T-helper 17 cell (primary cell): ENCODE measurements around the gene NR2E3. TPM values are rescaled to one million over a fixed set of nuclear protein-coding genes. Genes with fewer than 3 reads are reported as not detected.

ENCODE experiments used
- ATAC-seq: fragments of 150-1000 bp; cut with Tn5 transposase; 2 replicates; pipeline ENCODE4 v1.10.0; 2021; ENCODE audit warnings: mild to moderate bottlenecking, moderate library complexity
- DNase-seq, 3 donors: peaks; one replicate each; pipeline versions ENCODE4 v3.0.0 to v3.0.0-alpha.2; 2020 to 2021
- H3K9me3 ChIP-seq: one replicate; pipeline ENCODE4 v1.7.0; 2013; ENCODE audit warnings: low read length, mild to moderate bottlenecking; ENCODE audit not compliant: control insufficient read depth, poor library complexity, severe bottlenecking
- H3K27ac Mint-ChIP-seq: one replicate; pipeline ENCODE4 v1.8.0; 2022; ENCODE audit warnings: mild to moderate bottlenecking, moderate library complexity, mixed read lengths
- H3K27me3 Mint-ChIP-seq: one replicate; pipeline ENCODE4 v1.8.0; 2022; ENCODE audit warnings: mixed read lengths
- H3K36me3 Mint-ChIP-seq: one replicate; pipeline ENCODE4 v1.8.0; 2022; ENCODE audit warnings: low read depth, mixed read lengths
- H3K4me1 Mint-ChIP-seq: one replicate; pipeline ENCODE4 v1.8.0; 2022; ENCODE audit warnings: mild to moderate bottlenecking, mixed read lengths
- H3K4me3 Mint-ChIP-seq: one replicate; pipeline ENCODE4 v1.8.0; 2022; ENCODE audit warnings: mild to moderate bottlenecking, moderate library complexity, mixed read lengths
- total RNA-seq, 4 donors: library from RNA in 2 of 4; stranded (reverse) in 2 of 4; gene quantifications; one replicate each; pipeline ENCODE4 v1.2.3 and lab custom pipeline; 2022 to 2026

Gene NR2E3
- total RNA-seq, 2 donors from 2014 or later: not detected

GRCh38 chr15:71782422-71783165, 27.8 kb upstream of the NR2E3 start:
- no peaks in the 10 kb centered on the region for H3K36me3 Mint-ChIP-seq

GRCh38 chr15:71784719-71785118, 25.6 kb upstream of the NR2E3 start:
- H3K4me1 Mint-ChIP-seq: peaks cover 7% of the 10 kb centered on the region
- no peaks in the 10 kb centered on the region for H3K36me3 Mint-ChIP-seq
- no peak for ATAC-seq
- no peak for DNase-seq
- peaks cover 45% of the 10 kb centered on the region for H3K27me3 Mint-ChIP-seq
- H3K9me3 ChIP-seq: no peaks in the 10 kb centered on the region
- H3K4me3 Mint-ChIP-seq: no peak overlapping the region
- H3K27ac Mint-ChIP-seq: no peak overlapping the region

More at GRCh38 chr15:71782422-71783165, 27.8 kb upstream of the NR2E3 start:
- no peaks in the 10 kb centered on the region for H3K9me3 ChIP-seq
- DNase-seq (no peak), ATAC-seq (no peak)
- Mint-ChIP-seq H3K4me1 (peaks cover 7% of the 10 kb centered on the region), H3K27me3 (peaks cover 45% of the 10 kb centered on the region), H3K27ac (no peak overlapping the region), H3K4me3 (no peak overlapping the region)

- no peak overlapping the region for H3K27ac Mint-ChIP-seq
- H3K36me3 Mint-ChIP-seq: no peaks in the 10 kb centered on the region
- no peak overlapping the region for H3K4me3 Mint-ChIP-seq
- peaks cover 2% of the 10 kb centered on the region for H3K4me1 Mint-ChIP-seq
- H3K9me3 ChIP-seq: no peaks in the 10 kb centered on the region
- H3K27me3 Mint-ChIP-seq: peaks cover 37% of the 10 kb centered on the region
- ATAC-seq (no peak), DNase-seq (no peak)
Observed at GRCh38 chr15:71785996-71786395, 24.4 kb upstream of the NR2E3 start.

- peaks cover 37% of the 10 kb centered on the region for H3K27me3 Mint-ChIP-seq
Observed at GRCh38 chr15:71786673-71787072, 23.7 kb upstream of the NR2E3 start.

GRCh38 chr15:71788646-71789579, 21.4 kb upstream of the NR2E3 start:
- no peak overlapping the region for H3K27ac Mint-ChIP-seq
- no peak for ATAC-seq
- H3K4me3 Mint-ChIP-seq: no peak overlapping the region
- H3K9me3 ChIP-seq: no peaks in the 10 kb centered on the region
- H3K36me3 Mint-ChIP-seq: no peaks in the 10 kb centered on the region
- H3K4me1 Mint-ChIP-seq: peaks cover 2% of the 10 kb centered on the region
- H3K27me3 Mint-ChIP-seq: peaks cover 35% of the 10 kb centered on the region
- no peak for DNase-seq

More at GRCh38 chr15:71786673-71787072, 23.7 kb upstream of the NR2E3 start:
- ATAC-seq (no peak), DNase-seq (no peak)
- H3K4me1 Mint-ChIP-seq: peaks cover 2% of the 10 kb centered on the region
- no peak overlapping the region for H3K27ac Mint-ChIP-seq
- H3K4me3 Mint-ChIP-seq: no peak overlapping the region
- H3K36me3 Mint-ChIP-seq: no peaks in the 10 kb centered on the region
- H3K9me3 ChIP-seq: no peaks in the 10 kb centered on the region

- Mint-ChIP-seq H3K36me3 (no peaks in the 10 kb centered on the region), H3K4me3 (no peak overlapping the region), H3K27me3 (peaks cover 33% of the 10 kb centered on the region), H3K4me1 (peaks cover 2% of the 10 kb centered on the region), H3K27ac (no peak overlapping the region)
- no peak for DNase-seq
- no peaks in the 10 kb centered on the region for H3K9me3 ChIP-seq
- no peak for ATAC-seq
Observed at GRCh38 chr15:71789616-71790015, 20.7 kb upstream of the NR2E3 start.

- ATAC-seq (no peak), DNase-seq (no peak)
- Mint-ChIP-seq H3K4me1 (peaks cover 2% of the 10 kb centered on the region), H3K27me3 (peaks cover 28% of the 10 kb centered on the region), H3K27ac (no peak overlapping the region), H3K36me3 (no peaks in the 10 kb centered on the region), H3K4me3 (no peak overlapping the region)
- H3K9me3 ChIP-seq: no peaks in the 10 kb centered on the region
Observed at GRCh38 chr15:71790081-71790480, 20.3 kb upstream of the NR2E3 start.

- H3K9me3 ChIP-seq: no peaks in the 10 kb centered on the region
- ATAC-seq (no peak), DNase-seq (no peak)
- no peaks in the 10 kb centered on the region for H3K4me1 Mint-ChIP-seq
- H3K27ac Mint-ChIP-seq: no peak overlapping the region
- no peaks in the 10 kb centered on the region for H3K36me3 Mint-ChIP-seq
- peaks cover 18% of the 10 kb centered on the region for H3K27me3 Mint-ChIP-seq
- H3K4me3 Mint-ChIP-seq: no peak overlapping the region
Observed at GRCh38 chr15:71791975-71792374, 18.4 kb upstream of the NR2E3 start.

GRCh38 chr15:71792521-71792920, 17.8 kb upstream of the NR2E3 start:
- Mint-ChIP-seq H3K27ac (no peak overlapping the region), H3K36me3 (no peaks in the 10 kb centered on the region), H3K4me3 (no peak overlapping the region), H3K27me3 (peaks cover 14% of the 10 kb centered on the region), H3K4me1 (no peaks in the 10 kb centered on the region)
- ATAC-seq (no peak), DNase-seq (no peak)
- H3K9me3 ChIP-seq: no peaks in the 10 kb centered on the region

- Mint-ChIP-seq H3K27me3 (peaks cover 42% of the 10 kb centered on the region), H3K4me3 (no peak overlapping the region), H3K4me1 (no peaks in the 10 kb centered on the region), H3K27ac (no peak overlapping the region), H3K36me3 (peaks cover 4% of the 10 kb centered on the region)
- no peak for ATAC-seq
- DNase-seq: no peak
- no peaks in the 10 kb centered on the region for H3K9me3 ChIP-seq
Observed at GRCh38 chr15:71798641-71799040, 11.7 kb upstream of the NR2E3 start.

- H3K27me3 Mint-ChIP-seq: peaks cover 50% of the 10 kb centered on the region
- peaks cover 2% of the 10 kb centered on the region for H3K4me1 Mint-ChIP-seq
- no peak overlapping the region for H3K27ac Mint-ChIP-seq
Observed at GRCh38 chr15:71800190-71800589, 10.2 kb upstream of the NR2E3 start.

GRCh38 chr15:71800835-71801745, 9.3 kb upstream of the NR2E3 start:
- Mint-ChIP-seq H3K36me3 (peaks cover 6% of the 10 kb centered on the region), H3K4me1 (peaks cover 2% of the 10 kb centered on the region), H3K4me3 (no peak overlapping the region), H3K27me3 (peaks cover 57% of the 10 kb centered on the region), H3K27ac (no peak overlapping the region)
- DNase-seq (no peak), ATAC-seq (peak; percentile 41)
- H3K9me3 ChIP-seq: no peaks in the 10 kb centered on the region

More at GRCh38 chr15:71800190-71800589, 10.2 kb upstream of the NR2E3 start:
- ATAC-seq (no peak), DNase-seq (no peak)
- H3K9me3 ChIP-seq: no peaks in the 10 kb centered on the region
- Mint-ChIP-seq H3K36me3 (peaks cover 4% of the 10 kb centered on the region), H3K4me3 (no peak overlapping the region)
